Brain microvascular endothelial cell (primary cell): ENCODE measurements around the gene NCF4.

ENCODE experiments used
- DNase-seq: peaks from one replicate; pipeline ENCODE4 v3.0.0-alpha.2; 2020
- H3K27ac ChIP-seq: fragments of 250-450 bp; sonication (Bioruptor Pico); 2 replicates; pipeline ENCODE4 v1.5.1; 2020; ENCODE audit warnings: mild to moderate bottlenecking, moderate library complexity
- H3K27me3 ChIP-seq: fragments of 250-450 bp; sonication (Bioruptor Pico); replicated peaks from 2 replicates; pipeline ENCODE4 v1.5.1; 2020; ENCODE audit warnings: mild to moderate bottlenecking
- H3K36me3 ChIP-seq: fragments of 250-450 bp; sonication (Bioruptor Pico); replicated peaks from 2 replicates; pipeline ENCODE4 v1.5.1; 2020; ENCODE audit warnings: mild to moderate bottlenecking
- H3K4me3 ChIP-seq: 2 replicates; pipeline ENCODE4 v1.5.1; 2011; ENCODE audit warnings: low read depth, mild to moderate bottlenecking, control low read depth, low read length, moderate library complexity
- in situ Hi-C: cut with HindIII; loops from 2 replicates; pipeline ENCODE4 v1.10.0; 2017; ENCODE audit warnings: low sequenced_read_pairs, low pct_ligation_motif_present
- TF ChIP-seq, protein P1 (sequence below): IDR thresholded peaks from 2 replicates; pipeline ENCODE4 v1.5.1; 2011; ENCODE audit warnings: low read depth, mild to moderate bottlenecking, moderate library complexity, low read length, control low read depth, inconsistent platforms; ENCODE audit errors: missing control alignments

NCF4 gene

DNA sequence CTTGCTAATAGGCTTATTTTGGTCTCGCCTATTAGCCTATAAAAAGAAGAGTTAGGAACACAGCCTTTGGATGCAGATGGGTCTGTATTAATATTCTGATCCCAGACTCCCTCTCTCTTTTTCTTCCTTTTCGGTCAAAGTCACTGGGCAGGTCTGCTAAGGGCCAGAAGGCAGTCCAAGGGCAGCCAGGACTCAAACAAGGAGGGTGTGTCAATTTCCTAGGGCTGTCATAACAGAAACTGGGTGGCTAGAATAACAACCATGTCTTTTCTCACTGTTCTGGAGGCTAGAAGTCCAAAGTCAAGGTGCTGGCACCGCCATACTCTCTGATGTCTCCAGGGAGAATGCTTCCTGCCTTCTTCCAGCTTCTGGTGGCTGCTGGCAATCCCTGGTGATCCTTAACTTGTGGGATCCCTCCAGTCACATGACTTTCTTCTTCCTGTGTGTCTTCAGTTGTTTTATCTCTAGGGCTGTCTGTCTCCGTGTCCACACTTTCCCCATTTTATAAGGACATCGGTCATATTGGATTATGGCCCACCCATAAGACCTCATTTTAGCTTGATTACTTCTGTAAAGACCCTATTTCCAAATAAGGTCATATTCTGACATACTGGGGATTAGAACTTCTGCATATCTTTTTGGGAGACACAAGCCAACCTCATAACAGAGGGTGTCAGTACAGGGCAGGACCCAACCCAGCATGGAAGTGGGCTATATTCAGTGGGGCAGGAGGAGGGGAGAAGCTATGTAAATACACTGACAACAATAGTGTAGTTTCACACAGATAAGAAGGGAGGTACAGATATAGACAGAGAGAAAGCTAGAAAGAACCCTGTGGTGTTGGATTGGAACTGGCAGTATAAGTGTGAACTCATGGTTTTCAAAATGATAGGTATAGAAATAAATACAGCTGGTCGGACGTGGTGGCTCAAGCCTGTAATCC, 46.7 kb downstream of the NCF4 start:
- in situ Hi-C loops = no loop called here
- no peak overlapping the region for H3K4me3 ChIP-seq
- DNase-seq = no peak
- H3K27ac ChIP-seq = no peak overlapping the region
- H3K36me3 ChIP-seq = no peaks in the 10 kb centered on the region
- H3K27me3 ChIP-seq = no peaks in the 10 kb centered on the region
- TF ChIP-seq, protein P1, sequence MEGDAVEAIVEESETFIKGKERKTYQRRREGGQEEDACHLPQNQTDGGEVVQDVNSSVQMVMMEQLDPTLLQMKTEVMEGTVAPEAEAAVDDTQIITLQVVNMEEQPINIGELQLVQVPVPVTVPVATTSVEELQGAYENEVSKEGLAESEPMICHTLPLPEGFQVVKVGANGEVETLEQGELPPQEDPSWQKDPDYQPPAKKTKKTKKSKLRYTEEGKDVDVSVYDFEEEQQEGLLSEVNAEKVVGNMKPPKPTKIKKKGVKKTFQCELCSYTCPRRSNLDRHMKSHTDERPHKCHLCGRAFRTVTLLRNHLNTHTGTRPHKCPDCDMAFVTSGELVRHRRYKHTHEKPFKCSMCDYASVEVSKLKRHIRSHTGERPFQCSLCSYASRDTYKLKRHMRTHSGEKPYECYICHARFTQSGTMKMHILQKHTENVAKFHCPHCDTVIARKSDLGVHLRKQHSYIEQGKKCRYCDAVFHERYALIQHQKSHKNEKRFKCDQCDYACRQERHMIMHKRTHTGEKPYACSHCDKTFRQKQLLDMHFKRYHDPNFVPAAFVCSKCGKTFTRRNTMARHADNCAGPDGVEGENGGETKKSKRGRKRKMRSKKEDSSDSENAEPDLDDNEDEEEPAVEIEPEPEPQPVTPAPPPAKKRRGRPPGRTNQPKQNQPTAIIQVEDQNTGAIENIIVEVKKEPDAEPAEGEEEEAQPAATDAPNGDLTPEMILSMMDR = no peak

DNA sequence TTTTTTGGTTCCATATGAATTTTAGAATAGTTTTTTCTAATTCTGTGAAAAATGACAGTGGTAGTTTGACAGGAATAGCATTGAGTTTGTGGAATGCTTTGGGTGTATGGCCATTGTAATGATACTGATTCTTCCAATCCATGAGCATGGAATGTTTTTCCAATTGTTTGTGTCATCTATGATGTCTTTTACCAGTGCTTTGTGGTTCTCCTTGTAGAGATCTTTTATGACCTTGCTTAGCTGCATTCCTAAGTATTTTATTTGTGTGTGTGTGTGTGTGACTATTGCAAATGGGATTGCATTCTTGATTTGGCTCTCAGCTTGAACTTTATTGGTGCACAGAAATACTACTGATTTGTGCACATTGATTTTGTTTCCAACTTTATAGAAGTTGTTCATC, 49.7 kb downstream of the NCF4 start:
- no peaks in the 10 kb centered on the region for H3K36me3 ChIP-seq
- no peak overlapping the region for H3K4me3 ChIP-seq
- TF ChIP-seq, protein P1 = no peak
- no peaks in the 10 kb centered on the region for H3K27me3 ChIP-seq
- H3K27ac ChIP-seq = no peak overlapping the region
- DNase-seq = no peak
- in situ Hi-C loops = no loop called here

DNA sequence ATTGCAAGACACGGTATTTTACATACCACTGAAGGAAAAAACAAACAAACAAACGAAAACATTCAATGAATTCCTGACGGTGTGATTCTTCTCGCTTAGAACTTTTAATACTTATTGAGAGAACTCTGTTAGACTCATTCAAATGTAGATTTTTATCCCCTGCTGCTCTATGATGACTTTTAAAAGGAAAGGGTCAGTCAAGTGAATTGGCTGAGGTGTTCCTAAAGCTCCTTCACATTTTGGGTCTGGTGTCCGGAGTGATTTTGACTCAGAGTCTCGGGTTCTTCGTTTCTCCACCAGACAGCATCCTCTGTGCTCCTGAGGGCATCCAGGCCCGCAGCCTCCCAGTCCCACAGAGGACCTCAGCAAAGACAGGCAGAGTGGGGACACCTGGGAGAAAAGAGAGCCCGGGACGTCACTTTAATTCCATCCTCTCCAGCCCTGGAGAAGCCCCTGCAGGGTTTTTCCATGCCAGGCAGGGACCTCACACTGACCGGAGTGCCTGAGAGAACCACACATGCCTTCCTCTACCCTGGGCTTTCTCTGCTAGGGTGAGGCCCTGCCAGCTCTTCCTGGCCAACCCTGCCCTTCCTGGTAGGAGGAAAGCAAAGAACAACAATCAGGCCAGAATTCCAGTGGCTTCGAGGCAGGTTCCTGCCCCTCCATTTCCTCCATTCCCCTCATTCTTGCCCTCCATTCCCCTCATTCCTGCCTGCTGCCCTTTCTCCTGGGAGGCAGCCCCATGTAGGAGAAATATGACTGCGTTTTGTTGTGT, 51.3 kb downstream of the NCF4 start:
- Histone ChIP-seq H3K27me3 (no peaks in the 10 kb centered on the region), H3K4me3 (no peak overlapping the region), H3K36me3 (no peaks in the 10 kb centered on the region), H3K27ac (no peak overlapping the region)
- DNase-seq = no peak
- TF ChIP-seq, protein P1 = no peak
- in situ Hi-C loops = no loop called here

DNA sequence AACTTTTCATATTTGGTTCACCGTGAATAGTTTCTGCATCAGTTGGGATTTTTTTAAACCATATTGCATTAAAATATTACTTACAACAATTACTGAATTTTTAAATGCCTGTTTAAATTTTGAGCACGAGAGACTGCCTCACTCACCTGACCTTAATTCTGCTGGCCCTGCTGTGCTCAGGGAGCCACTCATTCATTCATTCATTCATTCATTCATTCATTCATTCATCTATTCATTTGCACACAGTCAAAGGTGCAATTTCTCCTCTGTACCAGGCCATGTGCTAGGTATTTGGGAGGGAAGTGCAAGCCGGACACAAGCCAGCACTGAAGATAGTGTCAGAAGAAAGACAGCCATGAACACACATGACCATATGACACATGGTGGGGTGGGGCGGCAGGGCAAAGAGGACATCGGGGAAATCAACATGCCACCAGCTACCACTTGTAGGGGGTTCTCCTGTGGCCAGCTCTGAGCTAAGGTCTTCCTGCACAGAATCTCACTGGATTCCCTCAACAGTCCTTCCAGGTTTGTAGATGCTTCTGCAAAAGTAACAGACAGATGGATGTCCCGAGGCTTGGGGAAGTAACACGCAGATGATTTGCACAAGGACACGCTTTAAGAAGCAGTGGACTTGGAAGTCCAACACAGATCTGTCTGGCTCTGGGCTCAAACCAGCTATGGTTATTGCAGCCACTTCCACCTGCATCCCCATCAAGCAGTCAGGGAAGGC, 52.1 kb downstream of the NCF4 start:
- DNase-seq = no peak

More for the DNA sequence above, 52.1 kb downstream of the NCF4 start:
- no peak overlapping the region for H3K27ac ChIP-seq
- no peak overlapping the region for H3K4me3 ChIP-seq
- TF ChIP-seq, protein P1 = no peak
- no peaks in the 10 kb centered on the region for H3K36me3 ChIP-seq
- in situ Hi-C loops = no loop called here
- no peaks in the 10 kb centered on the region for H3K27me3 ChIP-seq
